C4-2B (cell line): ENCODE results near the gene BTLA.

Source experiments
- H3K27ac ChIP-seq: fragments of 450-650 bp; 2 replicates; pipeline ENCODE4 v1.5.1; 2017
- CTCF ChIP-seq: fragments of 450-650 bp; conservative IDR thresholded peaks from 2 replicates; pipeline ENCODE4 v1.5.1; 2017; ENCODE audit warnings: mild to moderate bottlenecking
- ZFX ChIP-seq: fragments of 450-650 bp; IDR thresholded peaks from 2 replicates; pipeline ENCODE4 v1.6.1; 2017

BTLA gene

GRCh38 chr3:112417696-112418318 lies 81.5 kb downstream of the BTLA start:
- no peak overlapping the region for H3K27ac ChIP-seq
- TF ChIP-seq CTCF (no peak), ZFX (no peak)

DNA sequence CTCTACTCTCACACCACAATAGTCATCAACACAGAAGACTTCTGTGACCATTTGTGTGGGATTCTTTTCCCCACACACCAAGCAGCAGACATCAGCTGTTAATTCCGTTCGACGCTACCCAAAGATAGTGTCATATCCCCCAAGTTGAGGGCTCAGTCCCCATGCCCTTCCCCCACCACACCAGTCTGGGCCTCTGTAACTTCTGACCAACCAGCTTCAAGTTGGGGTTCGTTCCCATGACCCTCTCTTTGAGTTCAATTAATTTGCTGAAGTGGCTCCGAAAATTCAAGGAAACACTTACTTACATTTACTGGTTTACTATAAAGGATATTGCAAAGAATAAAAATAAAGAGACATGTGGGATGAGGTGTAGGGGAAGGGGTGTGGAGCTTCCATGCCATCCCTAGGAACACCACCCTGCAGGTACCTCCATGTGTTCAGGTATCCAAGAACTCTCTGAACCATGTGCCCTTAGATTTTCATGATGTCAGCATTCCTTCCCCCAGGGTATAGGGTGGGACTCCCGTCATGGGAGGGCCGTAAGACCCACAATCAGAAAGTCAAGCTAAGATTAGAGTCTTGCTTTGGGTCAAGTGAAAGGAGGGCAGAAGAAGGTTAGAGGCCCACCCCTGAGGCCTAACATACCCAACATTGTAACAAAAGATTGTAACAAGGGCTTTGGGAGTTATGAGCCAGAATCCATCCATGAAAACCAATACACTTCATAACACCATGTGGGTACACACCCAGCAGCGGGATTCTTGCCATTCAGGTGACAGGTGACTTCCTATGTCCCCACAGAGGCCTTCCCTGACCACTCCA lies 82.7 kb downstream of the BTLA start:
- TF ChIP-seq ZFX (no peak), CTCF (no peak)
- no peak overlapping the region for H3K27ac ChIP-seq

GRCh38 chr3:112415390-112415789 lies 83.9 kb downstream of the BTLA start:
- no peak overlapping the region for H3K27ac ChIP-seq
- TF ChIP-seq CTCF (no peak), ZFX (no peak)
